HepG2 (cell line): ENCODE measurements around the gene ACBD3. TPM values are rescaled to one million over a fixed set of nuclear protein-coding genes. Genes with fewer than 3 reads are reported as not detected.

Experiments
- AKNA ChIP-seq: sonication (generic); formaldehyde crosslinking; IDR thresholded peaks from 2 replicates; pipeline ENCODE4 v1.4.0; 2020; ENCODE audit warnings: missing genetic modification reagents, borderline replicate concordance
- ATF6 ChIP-seq: sonication (generic); formaldehyde crosslinking; conservative IDR thresholded peaks from 2 replicates; pipeline ENCODE4 v1.4.0; 2020; ENCODE audit warnings: missing genetic modification reagents
- FOXP4 ChIP-seq: sonication (generic); formaldehyde crosslinking; IDR thresholded peaks from 2 replicates; pipeline ENCODE4 v1.4.0; 2020; ENCODE audit warnings: missing genetic modification reagents
- HDAC2 ChIP-seq: sonication (generic); formaldehyde crosslinking; IDR thresholded peaks from 2 replicates; pipeline ENCODE4 v1.4.0; 2020; ENCODE audit warnings: missing genetic modification reagents
- ZBTB40 ChIP-seq, 2 experiments: fragments of 450-650 bp in 1 of 2; sonication (generic) in 1 of 2; formaldehyde crosslinking in 1 of 2; IDR thresholded peaks; 2 replicates each; pipeline versions ENCODE4 v1.6.1 to v1.8.0; 2016 to 2022; ENCODE audit warnings: antibody characterized with exemption in 1 of 2, mild to moderate bottlenecking in 1 of 2, missing genetic modification reagents in 1 of 2
- ZMAT3 ChIP-seq: sonication (generic); formaldehyde crosslinking; conservative IDR thresholded peaks from 2 replicates; pipeline ENCODE4 v1.7.0; 2021; ENCODE audit warnings: missing genetic modification reagents
- ZNF570 ChIP-seq: sonication (generic); formaldehyde crosslinking; IDR thresholded peaks from 2 replicates; pipeline ENCODE4 v1.4.0; 2020; ENCODE audit warnings: mild to moderate bottlenecking, missing genetic modification reagents, borderline replicate concordance
- polyA plus RNA-seq, 8 experiments: library from polyadenylated mRNA; depleted of rRNA in 3 of 8; stranded (reverse) in 7 of 8; unstranded in 1 of 8; fragments of >200 nt; fragmentation: Illumina TruSeq in 4 of 8; extraction: Trizol in 4 of 8; gene quantifications; 2 replicates each; pipeline versions ENCODE4 v1.2.1 to v1.2.3, GENCODE V29; 2011 to 2016; ENCODE audit warnings: low read depth in 4 of 8, missing spikeins in 1 of 8, mixed read lengths in 1 of 8; ENCODE audit not compliant: insufficient read depth in 1 of 8
- total RNA-seq, 5 experiments: library from RNA; depleted of rRNA; stranded (reverse); fragments of >200 nt; fragmentation: Illumina TruSeq; extraction: Trizol; gene quantifications; 2 replicates each; pipeline ENCODE4 v1.2.3, GENCODE V29; 2016; ENCODE audit warnings: low read depth in 1 of 5

Gene ACBD3
- total and polyA plus RNA-seq, 2 of the 13 experiments (the other 11 are each of a cell fraction or from before 2014, with no cell fraction given), result 24.3 to 39.3 TPM

GRCh38 chr1:226121587-226122400 lies 64.7 kb downstream of the ACBD3 start (continued):
- no peak for TF ChIP-seq AKNA (CRISPR knock-in tag)
- no peak for TF ChIP-seq HDAC2
- no peak for TF ChIP-seq FOXP4 (CRISPR knock-in tag)
- no peak; the same call in 1 of the 2 replicates for TF ChIP-seq ZMAT3 (CRISPR knock-in tag)
- no peak for TF ChIP-seq ZBTB40 (IDR thresholded peaks at IDR 0.05)
- no peak for TF ChIP-seq ZBTB40 (CRISPR knock-in tag; IDR thresholded peaks at IDR 0.05)
- TF ChIP-seq ZNF570 (CRISPR knock-in tag), result no peak
- TF ChIP-seq ATF6 (CRISPR knock-in tag), result no peak
